H1 (cell line): Measurements from ENCODE around the gene MMS22L. TPM values are rescaled to one million over a fixed set of nuclear protein-coding genes. Genes with fewer than 3 reads are reported as not detected.

Experiments
- SRF ChIP-seq: IDR thresholded peaks from 2 replicates; pipeline ENCODE4 v1.6.1; 2011; ENCODE audit warnings: mild to moderate bottlenecking, low read depth, low read length, moderate library complexity
- polyA plus RNA-seq, 7 experiments: library from polyadenylated mRNA; depleted of rRNA in 3 of 7; stranded (reverse) in 5 of 7; unstranded in 2 of 7; fragments of >200 nt in 5 of 7; fragments of 200-250 nt in 2 of 7; gene quantifications; 1 replicate in 5 of 7; 2 replicates in 1 of 7; 4 replicates in 1 of 7; pipeline versions ENCODE4 v1.2.1 to v1.2.3, GENCODE V29; 2011 to 2013; ENCODE audit warnings: missing spikeins in 2 of 7, mixed read lengths in 2 of 7
- total RNA-seq: library from RNA; stranded (reverse); fragmentation: NEBNext Ultra II Directional; extraction: Animal tissue kit (Norgen Biotek cat#: 25700); gene quantifications from 2 replicates; pipeline ENCODE4 v1.2.1, GENCODE V29; 2021

MMS22L gene
- total and polyA plus RNA-seq, 2 of the 8 experiments (the other 6 are each of a cell fraction or from before 2014, with no cell fraction given), result 11.1 to 32.6 TPM

DNA sequence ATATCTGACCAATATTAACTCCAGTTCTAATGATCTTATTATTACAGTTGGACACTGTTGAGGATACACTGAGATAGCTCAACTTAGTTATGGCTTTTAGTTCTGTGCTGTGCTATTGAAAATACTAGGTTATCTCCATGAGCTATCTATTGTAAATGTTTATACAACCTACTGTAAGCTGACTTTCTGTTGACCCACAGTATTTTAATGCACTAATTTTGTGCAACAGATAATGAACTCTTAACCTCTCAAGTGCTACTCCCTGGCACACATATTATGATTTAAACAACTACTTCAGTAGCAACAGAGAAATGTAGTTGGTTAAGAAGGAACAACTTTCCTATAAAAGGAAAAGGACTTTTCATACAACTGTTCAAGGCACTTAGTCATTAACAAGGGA lies 5.2 kb upstream of the MMS22L start (continued):
- TF ChIP-seq SRF, result no peak
